Esophagus squamous epithelium (tissue), 4 donors: ENCODE measurements around the gene MIER2.

Experiments used
- CTCF ChIP-seq, 6 experiments: fragments of 450-650 bp in 4 of 6; fragments of 200-600 bp in 2 of 6; sonication (generic) in 2 of 6; IDR thresholded peaks; one replicate each; pipeline ENCODE4 v1.5.1; 2016 to 2019; ENCODE audit warnings: antibody characterized with exemption in 6 of 6, mild to moderate bottlenecking in 4 of 6, moderate library complexity in 4 of 6
- POLR2A ChIP-seq, 4 donors: fragments of 450-650 bp; IDR thresholded peaks; one replicate each; pipeline ENCODE4 v1.6.1; 2017; ENCODE audit warnings: antibody characterized with exemption in 4 of 4, mild to moderate bottlenecking in 4 of 4, moderate library complexity in 3 of 4

GRCh38 chr19:292281-292884 is 52.2 kb downstream of the MIER2 start:
- TF ChIP-seq POLR2A (IDR thresholded peaks at IDR 0.05) (no peak), CTCF (IDR thresholded peaks at IDR 0.05) (no peak)
